HepG2 (cell line): ENCODE measurements around the gene UGT1A4. TPM values are rescaled to one million over a fixed set of nuclear protein-coding genes. Genes with fewer than 3 reads are reported as not detected.

ENCODE experiments used
- polyA plus RNA-seq, 8 experiments: library from polyadenylated mRNA; depleted of rRNA in 3 of 8; stranded (reverse) in 7 of 8; unstranded in 1 of 8; fragments of >200 nt; fragmentation: Illumina TruSeq in 4 of 8; extraction: Trizol in 4 of 8; gene quantifications; 2 replicates each; pipeline versions ENCODE4 v1.2.1 to v1.2.3, GENCODE V29; 2011 to 2016; ENCODE audit warnings: low read depth in 4 of 8, missing spikeins in 1 of 8, mixed read lengths in 1 of 8; ENCODE audit not compliant: insufficient read depth in 1 of 8
- total RNA-seq, 5 experiments: library from RNA; depleted of rRNA; stranded (reverse); fragments of >200 nt; fragmentation: Illumina TruSeq; extraction: Trizol; gene quantifications; 2 replicates each; pipeline ENCODE4 v1.2.3, GENCODE V29; 2016; ENCODE audit warnings: low read depth in 1 of 5
- TF ChIP-seq, protein P1 (sequence below): sonication (generic); formaldehyde crosslinking; IDR thresholded peaks from 2 replicates; pipeline ENCODE4 v1.4.0; 2020; ENCODE audit warnings: missing genetic modification reagents, borderline replicate concordance
- TF ChIP-seq, protein P2 (sequence below): sonication (generic); formaldehyde crosslinking; IDR thresholded peaks from 2 replicates; pipeline ENCODE4 v1.5.0; 2020; ENCODE audit warnings: mild to moderate bottlenecking, missing genetic modification reagents, borderline replicate concordance
- TF ChIP-seq, protein P3 (sequence below): sonication (generic); formaldehyde crosslinking; IDR thresholded peaks from 2 replicates; pipeline ENCODE4 v1.5.0; 2020; ENCODE audit warnings: mild to moderate bottlenecking, missing genetic modification reagents

Gene UGT1A4
- total and polyA plus RNA-seq, 2 of the 13 experiments (the other 11 are each of a cell fraction or from before 2014, with no cell fraction given): not detected

DNA sequence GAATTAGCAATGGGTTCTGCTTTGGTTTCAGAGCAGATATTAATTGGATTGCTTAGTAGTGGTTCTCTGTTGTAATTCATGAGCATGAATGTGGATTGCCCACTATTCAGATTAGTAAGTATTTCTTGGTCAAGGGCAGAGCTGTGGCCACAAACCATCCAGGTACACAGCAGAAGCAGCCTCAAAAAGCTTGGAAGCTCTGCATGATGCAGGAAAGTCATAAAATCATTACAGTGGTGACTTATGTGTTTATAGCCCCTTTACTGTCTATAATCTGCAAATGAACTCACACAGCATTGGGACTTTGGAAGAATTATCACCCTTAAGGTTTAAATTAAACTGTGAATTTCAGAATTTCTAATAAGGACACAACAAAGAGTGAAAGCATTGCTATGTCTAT, 39.6 kb downstream of the UGT1A4 start (continued):
- TF ChIP-seq, protein P1, sequence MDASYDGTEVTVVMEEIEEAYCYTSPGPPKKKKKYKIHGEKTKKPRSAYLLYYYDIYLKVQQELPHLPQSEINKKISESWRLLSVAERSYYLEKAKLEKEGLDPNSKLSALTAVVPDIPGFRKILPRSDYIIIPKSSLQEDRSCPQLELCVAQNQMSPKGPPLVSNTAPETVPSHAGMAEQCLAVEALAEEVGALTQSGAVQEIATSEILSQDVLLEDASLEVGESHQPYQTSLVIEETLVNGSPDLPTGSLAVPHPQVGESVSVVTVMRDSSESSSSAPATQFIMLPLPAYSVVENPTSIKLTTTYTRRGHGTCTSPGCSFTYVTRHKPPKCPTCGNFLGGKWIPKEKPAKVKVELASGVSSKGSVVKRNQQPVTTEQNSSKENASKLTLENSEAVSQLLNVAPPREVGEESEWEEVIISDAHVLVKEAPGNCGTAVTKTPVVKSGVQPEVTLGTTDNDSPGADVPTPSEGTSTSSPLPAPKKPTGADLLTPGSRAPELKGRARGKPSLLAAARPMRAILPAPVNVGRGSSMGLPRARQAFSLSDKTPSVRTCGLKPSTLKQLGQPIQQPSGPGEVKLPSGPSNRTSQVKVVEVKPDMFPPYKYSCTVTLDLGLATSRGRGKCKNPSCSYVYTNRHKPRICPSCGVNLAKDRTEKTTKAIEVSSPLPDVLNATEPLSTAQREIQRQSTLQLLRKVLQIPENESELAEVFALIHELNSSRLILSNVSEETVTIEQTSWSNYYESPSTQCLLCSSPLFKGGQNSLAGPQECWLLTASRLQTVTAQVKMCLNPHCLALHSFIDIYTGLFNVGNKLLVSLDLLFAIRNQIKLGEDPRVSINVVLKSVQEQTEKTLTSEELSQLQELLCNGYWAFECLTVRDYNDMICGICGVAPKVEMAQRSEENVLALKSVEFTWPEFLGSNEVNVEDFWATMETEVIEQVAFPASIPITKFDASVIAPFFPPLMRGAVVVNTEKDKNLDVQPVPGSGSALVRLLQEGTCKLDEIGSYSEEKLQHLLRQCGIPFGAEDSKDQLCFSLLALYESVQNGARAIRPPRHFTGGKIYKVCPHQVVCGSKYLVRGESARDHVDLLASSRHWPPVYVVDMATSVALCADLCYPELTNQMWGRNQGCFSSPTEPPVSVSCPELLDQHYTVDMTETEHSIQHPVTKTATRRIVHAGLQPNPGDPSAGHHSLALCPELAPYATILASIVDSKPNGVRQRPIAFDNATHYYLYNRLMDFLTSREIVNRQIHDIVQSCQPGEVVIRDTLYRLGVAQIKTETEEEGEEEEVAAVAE (CRISPR knock-in tag): no peak
- TF ChIP-seq, protein P2, sequence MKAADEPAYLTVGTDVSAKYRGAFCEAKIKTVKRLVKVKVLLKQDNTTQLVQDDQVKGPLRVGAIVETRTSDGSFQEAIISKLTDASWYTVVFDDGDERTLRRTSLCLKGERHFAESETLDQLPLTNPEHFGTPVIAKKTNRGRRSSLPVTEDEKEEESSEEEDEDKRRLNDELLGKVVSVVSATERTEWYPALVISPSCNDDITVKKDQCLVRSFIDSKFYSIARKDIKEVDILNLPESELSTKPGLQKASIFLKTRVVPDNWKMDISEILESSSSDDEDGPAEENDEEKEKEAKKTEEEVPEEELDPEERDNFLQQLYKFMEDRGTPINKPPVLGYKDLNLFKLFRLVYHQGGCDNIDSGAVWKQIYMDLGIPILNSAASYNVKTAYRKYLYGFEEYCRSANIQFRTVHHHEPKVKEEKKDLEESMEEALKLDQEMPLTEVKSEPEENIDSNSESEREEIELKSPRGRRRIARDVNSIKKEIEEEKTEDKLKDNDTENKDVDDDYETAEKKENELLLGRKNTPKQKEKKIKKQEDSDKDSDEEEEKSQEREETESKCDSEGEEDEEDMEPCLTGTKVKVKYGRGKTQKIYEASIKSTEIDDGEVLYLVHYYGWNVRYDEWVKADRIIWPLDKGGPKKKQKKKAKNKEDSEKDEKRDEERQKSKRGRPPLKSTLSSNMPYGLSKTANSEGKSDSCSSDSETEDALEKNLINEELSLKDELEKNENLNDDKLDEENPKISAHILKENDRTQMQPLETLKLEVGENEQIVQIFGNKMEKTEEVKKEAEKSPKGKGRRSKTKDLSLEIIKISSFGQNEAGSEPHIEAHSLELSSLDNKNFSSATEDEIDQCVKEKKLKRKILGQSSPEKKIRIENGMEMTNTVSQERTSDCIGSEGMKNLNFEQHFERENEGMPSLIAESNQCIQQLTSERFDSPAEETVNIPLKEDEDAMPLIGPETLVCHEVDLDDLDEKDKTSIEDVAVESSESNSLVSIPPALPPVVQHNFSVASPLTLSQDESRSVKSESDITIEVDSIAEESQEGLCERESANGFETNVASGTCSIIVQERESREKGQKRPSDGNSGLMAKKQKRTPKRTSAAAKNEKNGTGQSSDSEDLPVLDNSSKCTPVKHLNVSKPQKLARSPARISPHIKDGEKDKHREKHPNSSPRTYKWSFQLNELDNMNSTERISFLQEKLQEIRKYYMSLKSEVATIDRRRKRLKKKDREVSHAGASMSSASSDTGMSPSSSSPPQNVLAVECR: no peak
- TF ChIP-seq, protein P3, sequence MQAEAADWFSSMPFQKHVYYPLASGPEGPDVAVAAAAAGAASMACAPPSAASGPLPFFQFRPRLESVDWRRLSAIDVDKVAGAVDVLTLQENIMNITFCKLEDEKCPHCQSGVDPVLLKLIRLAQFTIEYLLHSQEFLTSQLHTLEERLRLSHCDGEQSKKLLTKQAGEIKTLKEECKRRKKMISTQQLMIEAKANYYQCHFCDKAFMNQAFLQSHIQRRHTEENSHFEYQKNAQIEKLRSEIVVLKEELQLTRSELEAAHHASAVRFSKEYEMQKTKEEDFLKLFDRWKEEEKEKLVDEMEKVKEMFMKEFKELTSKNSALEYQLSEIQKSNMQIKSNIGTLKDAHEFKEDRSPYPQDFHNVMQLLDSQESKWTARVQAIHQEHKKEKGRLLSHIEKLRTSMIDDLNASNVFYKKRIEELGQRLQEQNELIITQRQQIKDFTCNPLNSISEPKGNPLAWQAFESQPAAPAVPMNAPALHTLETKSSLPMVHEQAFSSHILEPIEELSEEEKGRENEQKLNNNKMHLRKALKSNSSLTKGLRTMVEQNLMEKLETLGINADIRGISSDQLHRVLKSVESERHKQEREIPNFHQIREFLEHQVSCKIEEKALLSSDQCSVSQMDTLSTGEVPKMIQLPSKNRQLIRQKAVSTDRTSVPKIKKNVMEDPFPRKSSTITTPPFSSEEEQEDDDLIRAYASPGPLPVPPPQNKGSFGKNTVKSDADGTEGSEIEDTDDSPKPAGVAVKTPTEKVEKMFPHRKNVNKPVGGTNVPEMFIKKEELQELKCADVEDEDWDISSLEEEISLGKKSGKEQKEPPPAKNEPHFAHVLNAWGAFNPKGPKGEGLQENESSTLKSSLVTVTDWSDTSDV (CRISPR knock-in tag): no peak
